HEK293 (cell line): ENCODE measurements around the gene PHC3.

Experiments
- BCL6B ChIP-seq: fragments of 450-650 bp; formaldehyde crosslinking; IDR thresholded peaks from 2 replicates; pipeline ENCODE4 v1.5.1; 2017; ENCODE audit warnings: missing biosample characterization, missing genetic modification characterization
- CTCF ChIP-seq: fragments of 450-650 bp; formaldehyde crosslinking; IDR thresholded peaks from 2 replicates; pipeline ENCODE4 v1.5.1; 2016; ENCODE audit warnings: missing biosample characterization, missing genetic modification characterization
- MEIS1 ChIP-seq: sonication (generic); formaldehyde crosslinking; IDR thresholded peaks from 2 replicates; pipeline ENCODE4 v1.8.1; 2022; ENCODE audit warnings: missing genetic modification reagents, mild to moderate bottlenecking, borderline replicate concordance
- OVOL3 ChIP-seq: fragments of 450-650 bp; formaldehyde crosslinking; IDR thresholded peaks from 2 replicates; pipeline ENCODE4 v1.5.1; 2016; ENCODE audit warnings: missing biosample characterization, missing genetic modification characterization
- ZBTB26 ChIP-seq: fragments of 450-650 bp; formaldehyde crosslinking; optimal IDR thresholded peaks from 2 replicates; pipeline ENCODE3; 2016; ENCODE audit warnings: missing biosample characterization, mild to moderate bottlenecking, missing genetic modification characterization
- ZBTB44 ChIP-seq: fragments of 450-650 bp; IDR thresholded peaks from 2 replicates; pipeline ENCODE4 v1.5.1; 2018; ENCODE audit warnings: missing biosample characterization, mild to moderate bottlenecking, missing genetic modification characterization
- ZNF169 ChIP-seq: fragments of 450-650 bp; formaldehyde crosslinking; IDR thresholded peaks from 2 replicates; pipeline ENCODE4 v1.5.1; 2016; ENCODE audit warnings: missing biosample characterization, missing genetic modification characterization
- ZNF280D ChIP-seq: fragments of 450-650 bp; formaldehyde crosslinking; IDR thresholded peaks from 2 replicates; pipeline ENCODE4 v1.5.1; 2016; ENCODE audit warnings: missing biosample characterization, missing genetic modification characterization
- ZNF513 ChIP-seq: fragments of 450-650 bp; IDR thresholded peaks from 2 replicates; pipeline ENCODE4 v1.5.1; 2018; ENCODE audit warnings: missing biosample characterization, missing genetic modification characterization
- ZNF530 ChIP-seq: fragments of 450-650 bp; formaldehyde crosslinking; IDR thresholded peaks from 2 replicates; pipeline ENCODE4 v1.5.1; 2016; ENCODE audit warnings: low read depth, missing biosample characterization, missing genetic modification characterization
- ZNF639 ChIP-seq: fragments of 450-650 bp; formaldehyde crosslinking; IDR thresholded peaks from 2 replicates; pipeline ENCODE4 v1.5.1; 2016; ENCODE audit warnings: missing biosample characterization, missing genetic modification characterization
- ZNF677 ChIP-seq: fragments of 450-650 bp; IDR thresholded peaks from 2 replicates; pipeline ENCODE4 v1.5.0; 2018; ENCODE audit warnings: missing biosample characterization, mild to moderate bottlenecking, missing genetic modification characterization, moderate library complexity

- TF ChIP-seq ZNF513 (tag by site-specific recombination) (no peak), ZBTB44 (no peak), ZNF169 (no peak), ZBTB26 (tag by site-specific recombination) (no peak), BCL6B (no peak), ZNF677 (no peak), OVOL3 (tag by site-specific recombination) (no peak), CTCF (tag by site-specific recombination) (no peak), MEIS1 (CRISPR knock-in tag) (no peak), ZNF639 (tag by site-specific recombination) (no peak), ZNF530 (tag by site-specific recombination) (no peak), ZNF280D (tag by site-specific recombination) (no peak)
Measured at GRCh38 chr3:170050753-170051152, 130.8 kb downstream of the PHC3 start.
